Parathyroid adenoma (tissue), 2 donors: ENCODE results near the gene OXLD1.

Source experiments
- H2AFZ ChIP-seq: fragments of 300-600 bp; sonication (generic); one replicate; pipeline ENCODE4 v1.7.0; 2017; ENCODE audit warnings: antibody characterized with exemption, mild to moderate bottlenecking
- H3K27ac ChIP-seq: fragments of 300-600 bp; sonication (generic); one replicate; pipeline ENCODE4 v1.7.0; 2017
- H3K27me3 ChIP-seq: fragments of 300-600 bp; sonication (generic); one replicate; pipeline ENCODE4 v1.7.0; 2017; ENCODE audit warnings: low read length; ENCODE audit not compliant: control insufficient read depth, insufficient read depth
- H3K36me3 ChIP-seq: fragments of 300-600 bp; sonication (generic); one replicate; pipeline ENCODE4 v1.7.0; 2017; ENCODE audit warnings: low read length; ENCODE audit not compliant: control insufficient read depth, insufficient read depth
- H3K4me1 ChIP-seq: fragments of 300-600 bp; sonication (generic); one replicate; pipeline ENCODE4 v1.7.0; 2017; ENCODE audit warnings: control low read depth
- H3K4me2 ChIP-seq: fragments of 300-600 bp; sonication (generic); one replicate; pipeline ENCODE4 v1.7.0; 2017; ENCODE audit warnings: low read length
- H3K4me3 ChIP-seq: fragments of 300-600 bp; sonication (generic); one replicate; pipeline ENCODE4 v1.7.0; 2017; ENCODE audit warnings: low read depth, low read length
- H3K79me2 ChIP-seq: fragments of 300-600 bp; sonication (generic); one replicate; pipeline ENCODE4 v1.7.0; 2017; ENCODE audit warnings: control low read depth
- H3K9ac ChIP-seq: fragments of 300-600 bp; sonication (generic); one replicate; pipeline ENCODE4 v1.7.0; 2017; ENCODE audit warnings: mild to moderate bottlenecking
- H3K9me3 ChIP-seq: fragments of 300-600 bp; sonication (generic); one replicate; pipeline ENCODE4 v1.7.0; 2017; ENCODE audit warnings: low read length; ENCODE audit not compliant: control insufficient read depth
- TF ChIP-seq, protein P1 (sequence below): fragments of 300-600 bp; sonication (generic); IDR thresholded peaks from one replicate; pipeline ENCODE4 v1.7.0; 2017; ENCODE audit warnings: antibody characterized with exemption, mild to moderate bottlenecking
- donor health status: primary hyperparathyroidism.

Gene OXLD1

DNA sequence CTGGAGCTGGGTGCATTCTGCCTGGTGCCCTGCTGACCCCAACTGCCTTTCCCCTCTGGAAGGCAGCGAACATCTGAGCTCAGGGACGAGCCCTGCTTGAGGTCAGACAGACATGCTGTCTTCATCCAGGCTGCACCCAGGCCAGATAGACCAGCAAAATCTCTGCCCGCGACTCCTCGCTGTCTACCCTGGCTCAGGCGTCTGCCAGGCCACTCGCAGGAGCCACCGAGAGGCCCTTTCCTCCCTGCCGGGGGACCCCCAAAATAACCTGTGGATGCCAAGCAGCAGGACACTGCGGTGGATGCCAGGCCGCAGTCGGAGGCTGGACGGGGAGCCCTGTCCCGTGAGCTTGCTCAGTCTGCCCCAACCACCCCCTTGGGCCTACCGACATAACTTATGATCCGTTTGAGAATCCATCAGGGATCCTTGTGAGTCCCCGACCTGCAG is 42.4 kb upstream of the OXLD1 start:
- Histone ChIP-seq H3K79me2 (peaks cover 8% of the 10 kb centered on the region), H3K4me1 (peaks cover 29% of the 10 kb centered on the region), H3K27me3 (no peaks in the 10 kb centered on the region), H3K27ac (no peak overlapping the region), H3K4me3 (no peak overlapping the region), H3K36me3 (no peaks in the 10 kb centered on the region), H3K9ac (no peak overlapping the region), H2AFZ (no peak overlapping the region), H3K9me3 (no peaks in the 10 kb centered on the region), H3K4me2 (no peak overlapping the region)
- TF ChIP-seq, protein P1, sequence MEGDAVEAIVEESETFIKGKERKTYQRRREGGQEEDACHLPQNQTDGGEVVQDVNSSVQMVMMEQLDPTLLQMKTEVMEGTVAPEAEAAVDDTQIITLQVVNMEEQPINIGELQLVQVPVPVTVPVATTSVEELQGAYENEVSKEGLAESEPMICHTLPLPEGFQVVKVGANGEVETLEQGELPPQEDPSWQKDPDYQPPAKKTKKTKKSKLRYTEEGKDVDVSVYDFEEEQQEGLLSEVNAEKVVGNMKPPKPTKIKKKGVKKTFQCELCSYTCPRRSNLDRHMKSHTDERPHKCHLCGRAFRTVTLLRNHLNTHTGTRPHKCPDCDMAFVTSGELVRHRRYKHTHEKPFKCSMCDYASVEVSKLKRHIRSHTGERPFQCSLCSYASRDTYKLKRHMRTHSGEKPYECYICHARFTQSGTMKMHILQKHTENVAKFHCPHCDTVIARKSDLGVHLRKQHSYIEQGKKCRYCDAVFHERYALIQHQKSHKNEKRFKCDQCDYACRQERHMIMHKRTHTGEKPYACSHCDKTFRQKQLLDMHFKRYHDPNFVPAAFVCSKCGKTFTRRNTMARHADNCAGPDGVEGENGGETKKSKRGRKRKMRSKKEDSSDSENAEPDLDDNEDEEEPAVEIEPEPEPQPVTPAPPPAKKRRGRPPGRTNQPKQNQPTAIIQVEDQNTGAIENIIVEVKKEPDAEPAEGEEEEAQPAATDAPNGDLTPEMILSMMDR, result no peak

DNA sequence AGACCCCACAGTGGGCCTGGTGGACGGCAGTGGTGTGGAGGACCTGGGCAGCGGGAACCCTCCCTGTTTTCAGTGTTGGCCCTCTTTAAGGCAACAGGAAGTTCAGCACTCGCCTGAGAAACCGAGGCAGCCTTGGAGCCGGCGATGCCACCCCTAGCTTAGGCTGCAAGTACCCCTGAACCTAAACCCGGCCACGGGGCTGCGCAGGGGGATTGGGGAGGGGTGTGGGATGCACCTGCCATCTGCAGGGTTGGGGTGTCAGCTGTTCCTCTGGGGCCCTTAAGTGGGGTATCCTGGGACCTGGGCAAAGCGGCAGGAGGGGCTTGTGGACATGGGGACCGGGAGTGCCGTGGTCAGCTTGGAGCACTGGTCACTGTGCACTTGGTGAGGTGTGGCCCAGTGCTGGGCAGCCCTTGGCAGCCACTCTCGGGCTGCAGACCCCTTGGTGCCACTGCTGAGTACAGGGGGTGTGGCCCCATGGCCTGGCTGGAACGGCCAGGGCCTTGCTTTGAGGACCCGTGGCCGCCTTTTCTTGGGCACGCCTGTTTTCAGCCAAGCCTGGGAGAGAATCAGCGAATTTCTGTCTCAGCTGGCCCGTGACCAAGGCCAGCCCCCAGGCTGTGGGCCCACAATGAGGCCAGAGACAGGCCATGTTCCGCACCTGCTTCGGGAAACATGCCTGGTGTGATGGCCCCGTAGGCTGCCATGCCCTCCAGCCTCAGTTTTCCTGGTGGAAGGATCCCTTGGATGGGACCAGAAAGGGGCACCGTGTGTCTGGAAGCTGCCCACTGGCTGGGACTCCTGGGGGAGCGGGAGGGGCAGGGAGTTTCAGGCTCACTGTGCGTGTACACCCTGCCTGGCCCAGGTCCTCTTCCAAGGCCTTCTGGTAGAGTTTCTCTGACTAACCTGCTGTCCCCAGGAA is 41.6 kb upstream of the OXLD1 start:
- Histone ChIP-seq H3K27me3 (no peaks in the 10 kb centered on the region), H3K9ac (no peak overlapping the region), H3K4me3 (no peak overlapping the region), H3K27ac (no peak overlapping the region), H2AFZ (no peak overlapping the region), H3K79me2 (peaks cover 13% of the 10 kb centered on the region), H3K4me1 (peaks cover 22% of the 10 kb centered on the region), H3K36me3 (no peaks in the 10 kb centered on the region), H3K4me2 (no peak overlapping the region), H3K9me3 (no peaks in the 10 kb centered on the region)
- TF ChIP-seq, protein P1, result no peak

DNA sequence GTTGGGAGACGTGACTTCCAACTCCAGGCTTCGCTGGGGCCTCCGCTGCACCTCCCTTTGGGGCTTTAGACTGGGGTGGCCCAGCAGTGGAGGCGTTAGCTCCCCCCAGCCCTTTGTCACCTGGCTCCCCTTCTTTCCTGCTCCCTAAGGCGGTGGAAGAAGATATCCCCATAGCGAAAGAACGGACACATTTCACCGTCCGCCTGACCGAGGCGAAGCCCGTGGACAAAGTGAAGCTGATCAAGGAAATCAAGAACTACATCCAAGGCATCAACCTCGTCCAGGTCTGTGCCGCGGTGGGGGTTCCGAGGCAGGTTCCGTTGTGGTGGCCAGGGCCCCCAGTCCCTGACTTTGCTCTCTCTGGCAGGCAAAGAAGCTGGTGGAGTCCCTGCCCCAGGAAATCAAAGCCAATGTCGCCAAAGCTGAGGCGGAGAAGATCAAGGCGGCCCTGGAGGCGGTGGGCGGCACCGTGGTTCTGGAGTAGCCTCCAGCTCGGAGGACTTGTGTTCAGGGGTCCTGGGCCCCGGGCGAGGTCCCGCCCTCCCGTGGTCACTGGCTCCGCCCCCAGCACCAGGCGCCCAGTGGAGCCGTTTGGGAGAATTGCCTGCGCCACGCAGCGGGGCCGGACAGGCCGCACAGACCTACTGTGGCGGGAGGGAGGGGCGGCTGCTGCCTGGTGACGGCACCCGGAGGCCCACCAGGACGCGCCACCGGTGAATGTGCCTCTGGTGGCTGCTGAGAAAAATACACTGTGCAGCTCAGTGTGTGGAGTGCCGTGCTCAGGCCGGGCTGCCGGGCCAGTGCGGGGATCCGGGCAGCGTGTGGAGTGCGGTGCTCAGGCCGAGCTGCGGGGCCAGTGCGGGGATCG is 40.6 kb upstream of the OXLD1 start:
- Histone ChIP-seq H3K4me2 (no peak overlapping the region), H3K9ac (no peak overlapping the region), H3K4me1 (peaks cover 20% of the 10 kb centered on the region), H3K9me3 (no peaks in the 10 kb centered on the region), H3K79me2 (peaks cover 13% of the 10 kb centered on the region), H3K4me3 (no peak overlapping the region), H3K36me3 (no peaks in the 10 kb centered on the region), H3K27me3 (no peaks in the 10 kb centered on the region), H2AFZ (no peak overlapping the region), H3K27ac (no peak overlapping the region)
- TF ChIP-seq, protein P1, result no peak

DNA sequence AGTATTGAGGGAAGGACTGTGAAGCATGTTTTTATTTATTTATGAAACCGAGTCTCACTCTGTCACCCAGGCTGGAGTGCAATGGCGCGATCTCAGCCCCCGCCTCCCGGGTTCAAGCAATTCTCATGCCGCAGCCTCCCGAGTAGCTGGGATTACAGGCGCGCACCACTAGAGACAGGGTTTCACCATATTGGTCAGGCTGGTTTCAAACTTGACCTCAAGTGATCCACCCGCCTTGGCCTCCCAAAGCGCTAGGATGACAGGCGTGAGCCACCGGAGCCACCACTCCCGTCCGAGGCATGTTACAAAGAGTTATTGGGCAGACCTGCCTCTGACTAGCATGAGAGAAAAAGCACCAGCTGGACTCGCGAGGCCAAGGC is 39.8 kb upstream of the OXLD1 start:
- Histone ChIP-seq H3K27ac (no peak overlapping the region), H3K4me3 (no peak overlapping the region), H3K27me3 (no peaks in the 10 kb centered on the region), H3K9me3 (no peaks in the 10 kb centered on the region), H3K4me1 (peaks cover 18% of the 10 kb centered on the region), H3K4me2 (no peak overlapping the region), H3K79me2 (peaks cover 18% of the 10 kb centered on the region), H3K36me3 (no peaks in the 10 kb centered on the region), H2AFZ (no peak overlapping the region), H3K9ac (no peak overlapping the region)
- TF ChIP-seq, protein P1, result no peak
